GM12878 (cell line): ENCODE data around the gene FERMT3. TPM values are rescaled to one million over a fixed set of nuclear protein-coding genes. Genes with fewer than 3 reads are reported as not detected.
A peak's percentile ranks its signal among the peaks of the same experiment; 100 is the strongest.

Experiments used
- ATAC-seq: fragments of 200-7000 bp; cut with Tn5 transposase; 3 replicates; pipeline ENCODE4 v1.9.1; 2020; ENCODE audit warnings: mild to moderate bottlenecking, moderate library complexity
- BruUV-seq: library from RNA; stranded (reverse); fragments of 400-500 nt; replicated peaks from 2 replicates; lab custom pipeline; 2021; lab: Mats Ljungman, UMichigan
- CTCF ChIA-PET: fragments of 300-600 bp; sonication (Branson Sonifier 250); formaldehyde crosslinking; extraction: SDS; loops from one replicate; lab custom pipeline; 2021; ENCODE audit warnings: inconsistent platforms; lab: Yijun Ruan, JAX
- POLR2A ChIA-PET: fragments of 350-600 bp; formaldehyde crosslinking; extraction: SDS; loops from one replicate; lab custom pipeline; 2021; ENCODE audit warnings: inconsistent platforms; lab: Charles Lee
- RAD21 ChIA-PET: fragments of 300-600 bp; sonication (Branson Sonifier 250); formaldehyde crosslinking; loops from one replicate; lab custom pipeline; 2023; ENCODE audit warnings: antibody characterized with exemption; ENCODE audit not compliant: unreplicated experiment; lab: Charles Lee
- SMC1A ChIA-PET: fragments of 300-600 bp; sonication (Branson Sonifier 250); formaldehyde crosslinking; loops from one replicate; lab custom pipeline; 2023; ENCODE audit not compliant: unreplicated experiment, uncharacterized antibody; lab: Charles Lee
- DNase-seq: peaks from one replicate; pipeline ENCODE4 v3.0.0-alpha.2; 2011; ENCODE audit warnings: low read depth, low spot score
- FAIRE-seq: peaks from 3 replicates; lab custom pipeline; 2011; peaks lifted over from hg19 to GRCh38; lab: Jason Lieb, UNC
- H2AFZ ChIP-seq: 2 replicates; pipeline ENCODE4 v1.6.0; 2011; ENCODE audit warnings: low read depth, low read length, control low read depth; ENCODE audit not compliant: control insufficient read depth
- H3K27ac ChIP-seq: 2 replicates; pipeline ENCODE4 v1.5.1; 2011; ENCODE audit warnings: control low read depth; ENCODE audit not compliant: control insufficient read depth, insufficient read depth
- H3K27me3 ChIP-seq, 2 experiments: replicated peaks in 1 of 2; 2 replicates each; pipeline versions ENCODE4 v1.6.0 to v1.6.1; 2011; ENCODE audit warnings: low read length in 1 of 2; ENCODE audit not compliant: control insufficient read depth in 2 of 2, insufficient read depth in 2 of 2
- H3K36me3 ChIP-seq, 2 experiments: 2 replicates each; pipeline ENCODE4 v1.5.1; 2011; ENCODE audit warnings: low read length in 1 of 2; ENCODE audit not compliant: control insufficient read depth in 2 of 2, insufficient read depth in 2 of 2
- H3K4me1 ChIP-seq: 2 replicates; pipeline ENCODE4 v1.6.1; 2011; ENCODE audit warnings: mild to moderate bottlenecking, low read length, moderate library complexity, mixed read lengths; ENCODE audit not compliant: control insufficient read depth, insufficient read depth
- H3K4me2 ChIP-seq: 2 replicates; pipeline ENCODE4 v1.6.0; 2011; ENCODE audit warnings: control low read depth; ENCODE audit not compliant: control insufficient read depth, insufficient read depth
- H3K4me3 ChIP-seq: fragments of 200-600 bp; sonication (generic); 2 replicates; pipeline ENCODE4 v1.5.1; 2016
- H3K79me2 ChIP-seq: 2 replicates; pipeline ENCODE4 v1.6.0; 2011; ENCODE audit warnings: low read length; ENCODE audit not compliant: control insufficient read depth, insufficient read depth
- H3K9ac ChIP-seq: 2 replicates; pipeline ENCODE4 v1.8.0; 2011; ENCODE audit warnings: low read length, control low read depth, mixed read lengths; ENCODE audit not compliant: control insufficient read depth, insufficient read depth
- H3K9me3 ChIP-seq: replicated peaks from 3 replicates; pipeline ENCODE4 v1.5.1; 2011; ENCODE audit warnings: mild to moderate bottlenecking, low read length; ENCODE audit not compliant: control insufficient read depth, insufficient read depth
- H4K20me1 ChIP-seq: 2 replicates; pipeline ENCODE4 v1.6.0; 2011; ENCODE audit not compliant: control insufficient read depth, insufficient read depth
- ATF7 ChIP-seq: fragments of 450-650 bp; IDR thresholded peaks from 2 replicates; pipeline ENCODE4 v1.6.1; 2016; ENCODE audit warnings: low read depth, mild to moderate bottlenecking
- BCL3 ChIP-seq: IDR thresholded peaks from 2 replicates; pipeline ENCODE4 v1.6.1; 2011; ENCODE audit warnings: borderline replicate concordance, low read depth, mild to moderate bottlenecking, moderate library complexity, low read length; ENCODE audit not compliant: insufficient read depth, poor library complexity, severe bottlenecking
- CHD1 ChIP-seq: IDR thresholded peaks from 2 replicates; pipeline ENCODE4 v1.6.1; 2012; ENCODE audit warnings: low read depth, low read length, improper control_type of control experiment
- CREB1 ChIP-seq: IDR thresholded peaks from 2 replicates; pipeline ENCODE4 v1.6.1; 2012; ENCODE audit warnings: low read depth, mild to moderate bottlenecking, inconsistent platforms
- EP300 ChIP-seq, 2 experiments: fragments of 150-350 bp in 1 of 2; IDR thresholded peaks; 2 replicates each; pipeline ENCODE4 v1.6.1; 2011 to 2012; ENCODE audit warnings: low read depth in 2 of 2, low read length in 2 of 2, borderline replicate concordance in 1 of 2, improper control_type of control experiment in 1 of 2, inconsistent platforms in 1 of 2; ENCODE audit not compliant: control insufficient read depth in 1 of 2
- ETV6 ChIP-seq, 2 experiments: fragments of 450-650 bp in 1 of 2; IDR thresholded peaks in 1 of 2; conservative IDR thresholded peaks in 1 of 2; 2 replicates each; pipeline ENCODE4 v1.6.1; 2014; ENCODE audit warnings: antibody characterized with exemption in 1 of 2, borderline replicate concordance in 1 of 2, low read depth in 1 of 2, mild to moderate bottlenecking in 1 of 2, moderate library complexity in 1 of 2
- HDGF ChIP-seq: fragments of 450-650 bp; IDR thresholded peaks from 2 replicates; pipeline ENCODE4 v1.6.1; 2016; ENCODE audit warnings: antibody characterized with exemption
- IRF3 ChIP-seq: fragments of 450-650 bp; IDR thresholded peaks from 2 replicates; pipeline ENCODE4 v1.6.1; 2014; ENCODE audit warnings: mild to moderate bottlenecking
- IRF4 ChIP-seq: IDR thresholded peaks from 2 replicates; pipeline ENCODE4 v1.6.1; 2011; ENCODE audit warnings: low read depth, low read length
- KAT2A ChIP-seq: conservative IDR thresholded peaks from 2 replicates; pipeline ENCODE4 v1.6.1; 2011; ENCODE audit warnings: low read depth, low read length; ENCODE audit not compliant: control insufficient read depth
- MAX ChIP-seq: IDR thresholded peaks from 2 replicates; pipeline ENCODE4 v1.6.1; 2012; ENCODE audit warnings: low read depth, low read length, improper control_type of control experiment
- PAX5 ChIP-seq: IDR thresholded peaks from 2 replicates; pipeline ENCODE4 v1.6.1; 2011; ENCODE audit warnings: low read depth, low read length, borderline replicate concordance
- POLR2AphosphoS5 ChIP-seq: IDR thresholded peaks from 2 replicates; pipeline ENCODE4 v1.6.1; 2011; ENCODE audit warnings: mild to moderate bottlenecking, low read length, inconsistent platforms
- SIN3A ChIP-seq: IDR thresholded peaks from 2 replicates; pipeline ENCODE4 v1.6.1; 2012; ENCODE audit warnings: low read depth, low read length, improper control_type of control experiment
- TCF7 ChIP-seq: IDR thresholded peaks from 2 replicates; pipeline ENCODE4 v1.6.1; 2014; ENCODE audit warnings: antibody characterized with exemption, borderline replicate concordance
- WRNIP1 ChIP-seq: IDR thresholded peaks from 2 replicates; pipeline ENCODE4 v1.6.1; 2011; ENCODE audit warnings: low read depth, low read length, improper control_type of control experiment, borderline replicate concordance
- ZBED1 ChIP-seq: IDR thresholded peaks from 2 replicates; pipeline ENCODE4 v1.6.1; 2016; ENCODE audit warnings: borderline replicate concordance
- ZNF622 ChIP-seq: fragments of 450-650 bp; IDR thresholded peaks from 2 replicates; pipeline ENCODE4 v1.6.1; 2017; ENCODE audit warnings: mild to moderate bottlenecking, inconsistent platforms
- WGBS: methylation state at CpG from one replicate; pipeline ENCODE4 v1.1.6; 2016; ENCODE audit warnings: low lambda C conversion rate; ENCODE audit not compliant: insufficient replicate concordance, insufficient coverage; ENCODE audit errors: missing lambda C conversion rate; 5-methylcytosine and 5-hydroxymethylcytosine counted together
- in situ Hi-C: fragments of 300-500 bp; cut with MboI; formaldehyde crosslinking; loops from 9 replicates; pipeline ENCODE4 v1.14.3; 2018; ENCODE audit warnings: mixed read lengths
- intact Hi-C: fragments of 100-400 bp; cut with micrococcal nuclease; formaldehyde crosslinking; loops from one replicate; pipeline ENCODE4 v1.14.2; 2022; ENCODE audit not compliant: unreplicated experiment
- polyA plus RNA-seq, 11 experiments: library from polyadenylated mRNA; depleted of rRNA in 4 of 11; unstranded in 6 of 11; stranded (reverse) in 5 of 11; fragments of >200 nt; fragmentation: Nextera tagmentation in 4 of 11; fragmentation: Illumina TruSeq in 1 of 11; extraction: Ambion mirVana in 4 of 11; extraction: Trizol in 1 of 11; gene quantifications; 1 replicate in 1 of 11; 2 replicates in 10 of 11; pipeline versions ENCODE4 v1.2.1 to v1.2.3, GENCODE V29; 2011 to 2016; ENCODE audit warnings: inconsistent platforms in 2 of 11, missing spikeins in 2 of 11, low read depth in 1 of 11
- total RNA-seq, 4 experiments: library from RNA; depleted of rRNA in 3 of 4; stranded (reverse); fragments of >200 nt in 3 of 4; fragmentation: Illumina TruSeq in 1 of 4; extraction: Trizol in 1 of 4; gene quantifications; 2 replicates each; pipeline versions ENCODE4 v1.2.1 to v1.2.3, GENCODE V29; 2013 to 2021

The FERMT3 gene
- total and polyA plus RNA-seq, 10 of the 15 experiments (the other 5 are each of a cell fraction or from before 2014, with no cell fraction given), result 2.0 to 211 (median 114) TPM

- TF ChIP-seq ETV6 (conservative IDR thresholded peaks at IDR 0.05 in 1 of 2, IDR thresholded peaks at IDR 0.05 in 1 of 2; ENCODE audit: borderline replicate concordance in 1 of 2, low read depth in 1 of 2), result peak in 1 of 2 experiments; percentile 79; a peak in 1 of 4 replicates
- TF ChIP-seq CHD1, result peak; percentile 44; the same call in 1 of the 2 replicates
- peak; percentile 69; the same call in 1 of the 2 replicates for TF ChIP-seq SIN3A
- no peak for TF ChIP-seq TCF7
- TF ChIP-seq WRNIP1, result no peak
- TF ChIP-seq PAX5, result peak; percentile 55; the same call in 1 of the 2 replicates
- peak; percentile 85; the same call in 1 of the 2 replicates for TF ChIP-seq ZBED1
- TF ChIP-seq POLR2AphosphoS5, result peak; percentile 95
- TF ChIP-seq EP300 (IDR thresholded peaks at IDR 0.05; ENCODE audit: borderline replicate concordance in 1 of 2, control insufficient read depth in 1 of 2, low read depth in 2 of 2, low read length in 2 of 2), result no peak; a peak in 1 of 4 replicates
- TF ChIP-seq CREB1, result no peak
Observed at GRCh38 chr11:64240435-64241240, 34.1 kb downstream of the FERMT3 start, which contains the start of gene FKBP2 (continued).

GRCh38 chr11:64241241-64241490 is 34.6 kb downstream of the FERMT3 start:
- CTCF ChIA-PET, result interaction anchor here (0.6 to 6.2 kb wide), 11 partner anchors 10 to 77 kb away, joined by 3 to 31 read pairs (median 4); partner anchors contain the start of genes NUDT22, PLCB3, PRDX5 and TRMT112
- H3K4me2 ChIP-seq, result 0 out of 2 replicates have a peak overlapping the region, but pooled peaks have one; percentile 90
- intact Hi-C loops, result loop anchor here (2.0 kb wide), 2 partner anchors 36 to 64 kb away; partner anchors contain the start of gene ESRRA
- TF ChIP-seq KAT2A (no peak), MAX (no peak), HDGF (peak; percentile 100), ATF7 (no peak), IRF3 (no peak), BCL3 (no peak), IRF4 (no peak), ZNF622 (no peak)

More at GRCh38 chr11:64241241-64241490, 34.6 kb downstream of the FERMT3 start:
- FAIRE-seq (no peak), ATAC-seq (peak; percentile 83), DNase-seq (peak; percentile 91)
- Histone ChIP-seq H3K36me3 (peaks cover 0 to 15% of the 10 kb centered on the region in 2 experiments; a peak in 2 of 4 replicates), H3K9ac (peak overlapping the region; percentile 87), H3K4me3 (peak overlapping the region; percentile 59), H3K4me1 (peaks cover 37% of the 10 kb centered on the region), H3K79me2 (peaks cover 35% of the 10 kb centered on the region), H3K27me3 (no peaks in the 10 kb centered on the region), H3K27ac (peak overlapping the region; percentile 92), H4K20me1 (no peaks in the 10 kb centered on the region), H3K9me3 (no peaks in the 10 kb centered on the region), H2AFZ (peak overlapping the region; percentile 82)
- ChIA-PET SMC1A (interaction anchor here (0.9 to 5.0 kb wide), 3 partner anchors 15 to 63 kb away, joined by 3 to 40 read pairs (median 6); partner anchors contain the start of genes FERMT3, NUDT22 and TRPT1), POLR2A (interaction anchor here (0.5 to 7.4 kb wide), 22 partner anchors 9 to 1569 kb away, joined by 3 to 77 read pairs (median 4); partner anchors contain the start of genes BAD, CATSPERZ, DNAJC4 and ESRRA), RAD21 (interaction anchor here (0.7 to 8.6 kb wide), 11 partner anchors 9 to 76 kb away, joined by 3 to 104 read pairs (median 5); partner anchors contain the start of genes CATSPERZ, FERMT3, NUDT22 and PLCB3)
- in situ Hi-C loops, result loop anchor here (25.0 kb wide), 1 partner anchor 1621 kb away; the partner anchor contains the start of genes CFL1, EFEMP2 and MUS81
- WGBS, result 0% methylated on average over 11 of the region's 24 CpGs
- no TSS peak for BruUV-seq
